ENCODE measurements around the gene BOLA1.
"Not testable (repeated sequence)": the region's sequence is repeated elsewhere in the genome, so short reads cannot be mapped to it uniquely, and the experiment has no call there.

BOLA1 gene

DNA sequence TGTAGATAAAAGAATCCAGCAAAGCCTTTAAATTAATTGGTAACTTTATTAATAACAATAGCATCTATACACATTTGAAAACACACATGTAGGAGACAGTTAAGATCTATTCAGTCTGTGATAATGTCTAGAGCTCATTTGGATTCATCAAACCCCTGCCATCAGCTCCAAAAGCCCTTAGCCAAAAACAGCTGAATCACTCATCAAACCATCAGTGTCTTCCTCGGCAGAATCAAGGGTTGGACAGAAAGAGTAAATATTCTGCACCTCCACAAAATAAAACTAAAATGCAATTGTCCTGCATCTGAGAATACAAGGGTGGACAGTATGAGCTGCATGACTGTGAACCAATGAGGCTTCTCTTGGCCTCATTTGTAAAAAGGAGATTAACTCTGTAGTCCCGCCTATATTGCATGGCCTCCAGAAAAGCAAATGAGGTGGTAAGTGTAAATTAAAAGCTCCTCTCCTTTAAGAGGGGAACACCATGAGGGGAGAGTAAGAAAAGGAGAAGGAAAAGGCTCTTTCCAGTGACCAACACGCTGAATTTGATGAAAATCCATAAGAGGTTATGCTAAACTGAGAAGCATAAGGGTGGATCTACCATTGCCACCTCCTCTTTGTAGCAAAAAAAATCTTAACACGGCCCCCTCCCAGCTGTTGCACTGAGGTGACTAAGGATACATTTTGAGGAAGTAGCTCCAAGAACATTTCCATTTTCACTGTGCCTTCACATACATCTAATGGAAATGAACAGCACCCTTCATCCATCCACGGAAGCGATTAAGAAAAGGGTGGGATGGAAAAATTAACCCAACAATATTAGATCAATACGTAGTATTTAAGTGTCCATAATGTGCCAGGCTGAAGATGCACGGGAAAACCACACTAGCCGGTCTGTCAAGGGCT lies 14.7 kb upstream of the BOLA1 start:
- H3K9me3 Mint-ChIP-seq = no peaks in the 10 kb centered on the region
- H3K4me1 Mint-ChIP-seq = peaks cover 13% of the 10 kb centered on the region
- no peak overlapping the region for H3K27ac Mint-ChIP-seq
- no peak overlapping the region for H3K4me3 Mint-ChIP-seq
- H3K27me3 Mint-ChIP-seq = no peaks in the 10 kb centered on the region
- ATAC-seq = no peak
- DNase-seq = peak; percentile 36 to 51

DNA sequence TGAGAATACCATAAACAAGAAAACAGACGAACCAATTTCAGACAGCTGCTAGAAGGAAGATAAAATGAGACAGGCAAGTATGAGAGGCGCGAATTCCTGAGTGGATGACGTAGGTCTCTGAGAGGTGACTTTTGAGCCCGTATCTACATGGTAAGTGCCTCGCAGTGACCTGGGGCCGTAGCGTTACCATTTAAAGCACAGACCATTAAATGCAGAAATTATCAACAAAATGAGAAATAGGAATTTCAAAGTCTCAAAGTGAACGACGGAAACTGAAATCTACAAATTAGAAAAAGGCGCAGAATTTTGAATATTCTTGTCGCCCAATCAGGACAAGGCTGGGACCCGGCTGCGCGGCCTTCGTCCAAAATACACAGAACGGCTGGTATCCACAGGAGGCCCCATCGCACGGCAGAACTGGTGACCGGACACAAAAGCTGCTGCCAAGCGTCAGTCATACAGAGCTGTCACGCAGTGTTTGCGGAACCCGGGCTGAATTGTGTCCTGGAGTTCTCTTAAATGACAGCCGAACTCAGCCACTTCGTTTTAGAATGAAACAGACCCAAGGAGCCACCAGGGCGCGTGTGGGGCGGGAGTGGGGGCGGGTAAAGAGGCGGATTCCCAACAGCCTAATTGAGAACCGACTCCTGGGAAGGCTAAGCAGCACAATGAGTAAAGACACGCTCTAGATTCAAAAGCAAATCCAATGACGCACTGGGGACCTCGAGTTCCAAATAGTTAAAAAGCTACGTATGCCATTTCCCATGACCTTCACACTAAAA lies 13.8 kb upstream of the BOLA1 start:
- DNase-seq (peak; percentile 89 to 93), ATAC-seq (peak; percentile 38)
- H3K9me3 Mint-ChIP-seq = no peaks in the 10 kb centered on the region
- no peaks in the 10 kb centered on the region for H3K27me3 Mint-ChIP-seq
- H3K4me3 Mint-ChIP-seq = no peak overlapping the region
- peaks cover 13% of the 10 kb centered on the region for H3K4me1 Mint-ChIP-seq
- H3K27ac Mint-ChIP-seq = no peak overlapping the region

DNA sequence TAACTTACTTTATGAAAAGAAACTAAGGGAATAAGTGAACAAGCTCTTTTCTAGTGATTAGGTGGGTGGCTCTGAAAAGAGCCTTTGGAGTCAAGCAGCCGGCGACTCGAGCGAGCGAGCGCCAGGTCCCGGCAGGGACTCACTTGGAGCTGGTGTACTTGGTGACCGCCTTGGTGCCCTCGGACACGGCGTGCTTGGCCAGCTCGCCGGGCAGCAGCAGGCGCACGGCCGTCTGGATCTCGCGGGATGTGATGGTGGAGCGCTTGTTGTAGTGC lies 13.3 kb upstream of the BOLA1 start:
- H3K27me3 Mint-ChIP-seq, DNase-seq, H3K4me3 Mint-ChIP-seq, H3K9me3 Mint-ChIP-seq, H3K27ac Mint-ChIP-seq, ATAC-seq: not testable (repeated sequence)
- H3K4me1 Mint-ChIP-seq = peaks cover 13% of the 10 kb centered on the region

DNA sequence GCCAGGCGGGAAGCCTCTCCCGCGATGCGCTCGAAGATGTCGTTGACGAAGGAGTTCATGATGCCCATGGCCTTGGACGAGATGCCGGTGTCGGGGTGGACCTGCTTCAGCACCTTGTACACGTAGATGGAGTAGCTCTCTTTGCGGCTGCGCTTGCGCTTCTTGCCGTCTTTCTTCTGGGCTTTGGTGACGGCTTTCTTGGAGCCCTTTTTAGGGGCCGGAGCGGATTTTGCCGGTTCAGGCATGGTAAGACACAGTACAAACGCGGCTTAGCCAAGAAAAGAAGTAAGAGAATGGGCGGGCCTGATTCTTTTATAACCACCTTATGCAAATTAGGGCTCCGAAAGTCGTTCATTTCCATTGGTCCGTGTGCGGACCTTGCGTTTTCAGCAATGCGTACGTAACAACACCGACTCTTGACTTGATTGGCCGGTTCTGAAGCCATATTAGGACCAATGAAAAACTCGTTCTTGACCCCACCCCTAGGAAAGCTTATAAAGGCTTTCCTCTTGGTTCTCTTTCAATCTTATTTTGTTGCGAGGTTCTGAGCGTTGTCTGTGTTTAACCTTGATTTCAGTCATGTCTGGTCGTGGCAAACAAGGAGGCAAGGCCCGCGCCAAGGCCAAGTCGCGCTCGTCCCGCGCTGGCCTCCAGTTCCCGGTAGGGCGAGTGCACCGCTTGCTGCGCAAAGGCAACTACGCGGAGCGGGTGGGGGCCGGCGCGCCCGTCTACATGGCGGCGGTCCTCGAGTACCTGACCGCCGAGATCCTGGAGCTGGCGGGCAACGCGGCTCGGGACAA lies 12.8 kb upstream of the BOLA1 start:
- Mint-ChIP-seq H3K4me1 (peaks cover 13% of the 10 kb centered on the region), H3K4me3 (no peak overlapping the region)
- ATAC-seq = peak; percentile 59

DNA sequence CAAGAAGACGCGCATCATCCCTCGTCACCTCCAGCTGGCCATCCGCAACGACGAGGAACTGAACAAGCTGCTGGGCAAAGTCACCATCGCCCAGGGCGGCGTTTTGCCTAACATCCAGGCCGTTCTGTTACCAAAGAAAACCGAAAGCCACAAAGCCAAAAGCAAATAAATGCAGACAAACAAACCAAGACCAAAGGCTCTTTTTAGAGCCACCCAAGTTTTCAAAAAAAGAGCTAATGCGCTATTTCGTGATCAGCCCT lies 12.2 kb upstream of the BOLA1 start:
- H3K4me3 Mint-ChIP-seq, H3K27ac Mint-ChIP-seq, H3K9me3 Mint-ChIP-seq, H3K27me3 Mint-ChIP-seq, ATAC-seq, DNase-seq: not testable (repeated sequence)
- peaks cover 10% of the 10 kb centered on the region for H3K4me1 Mint-ChIP-seq

More for the DNA sequence above, 12.8 kb upstream of the BOLA1 start:
- H3K27ac Mint-ChIP-seq = no peak overlapping the region
- DNase-seq = peak; percentile 94
- no peaks in the 10 kb centered on the region for H3K27me3 Mint-ChIP-seq
- H3K9me3 Mint-ChIP-seq = no peaks in the 10 kb centered on the region

DNA sequence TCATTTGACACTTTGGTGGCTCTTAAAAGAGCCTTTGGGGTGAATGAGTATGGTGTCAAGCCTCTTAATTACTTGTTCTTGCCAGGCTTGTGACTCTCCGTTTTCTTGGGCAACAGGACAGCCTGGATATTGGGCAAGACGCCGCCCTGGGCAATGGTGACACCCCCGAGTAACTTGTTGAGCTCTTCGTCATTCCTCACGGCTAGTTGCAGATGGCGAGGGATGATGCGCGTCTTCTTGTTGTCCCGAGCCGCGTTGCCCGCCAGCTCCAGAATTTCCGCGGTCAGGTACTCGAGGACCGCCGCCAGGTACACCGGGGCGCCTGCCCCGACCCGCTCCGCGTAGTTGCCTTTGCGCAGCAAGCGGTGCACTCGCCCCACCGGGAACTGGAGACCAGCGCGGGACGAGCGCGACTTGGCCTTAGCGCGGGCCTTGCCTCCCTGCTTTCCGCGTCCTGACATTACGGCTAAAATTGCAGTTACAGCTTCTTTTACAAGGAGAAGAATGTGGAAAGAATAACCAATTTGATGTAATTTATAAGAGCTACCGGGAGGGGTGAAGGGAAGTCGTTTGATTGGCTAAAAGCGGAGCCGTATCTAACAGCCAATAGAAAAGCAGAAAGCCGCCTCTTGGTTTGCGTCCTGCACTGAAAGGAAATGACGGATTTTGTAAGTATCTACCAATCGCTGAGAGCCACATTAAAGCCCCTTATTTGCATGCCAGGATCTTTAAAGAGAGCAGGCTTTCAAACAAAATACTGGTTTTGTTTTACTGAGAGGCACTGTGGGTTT lies 11.7 kb upstream of the BOLA1 start:
- H3K4me3 Mint-ChIP-seq = no peak overlapping the region
- no peaks in the 10 kb centered on the region for H3K27me3 Mint-ChIP-seq
- H3K9me3 Mint-ChIP-seq = no peaks in the 10 kb centered on the region
- H3K27ac Mint-ChIP-seq = no peak overlapping the region
- H3K4me1 Mint-ChIP-seq = peaks cover 6% of the 10 kb centered on the region
- peak; percentile 61 for ATAC-seq
- DNase-seq = peak; percentile 94 to 95

DNA sequence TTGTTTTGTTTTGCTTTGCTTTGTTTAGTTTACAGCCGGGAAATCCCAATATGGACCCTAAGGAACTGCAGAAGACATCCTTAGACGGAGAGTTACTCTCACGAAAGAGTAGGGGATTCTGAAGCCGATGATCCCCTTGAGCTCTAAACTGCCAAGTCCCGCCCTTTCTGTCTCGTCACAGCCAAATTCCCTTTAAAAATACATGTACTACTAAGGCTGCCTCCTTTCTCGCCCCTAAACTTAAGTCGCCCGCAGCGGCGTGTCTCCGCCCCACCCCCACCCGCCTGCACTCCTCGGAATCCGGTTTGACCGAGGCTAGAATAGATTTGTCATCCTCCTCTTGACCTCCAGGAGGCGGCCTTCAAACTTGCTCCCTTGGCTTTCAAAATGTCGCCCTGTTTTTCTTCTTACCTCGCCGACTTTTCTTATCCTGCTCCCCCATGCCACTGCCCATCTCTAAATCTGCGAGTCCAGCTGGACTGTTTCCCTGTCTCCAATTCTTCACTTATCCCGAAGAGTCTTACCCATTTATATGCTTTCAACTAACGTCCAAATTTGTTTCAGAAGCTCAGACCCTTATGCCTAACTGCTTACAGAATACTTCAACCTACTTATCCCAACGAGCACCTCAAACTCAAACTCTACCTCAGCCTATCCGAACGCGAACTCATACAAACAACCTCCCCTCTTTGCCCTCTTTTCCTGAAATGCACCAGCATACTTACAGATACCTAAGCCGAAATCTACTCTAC lies 10.9 kb upstream of the BOLA1 start:
- Mint-ChIP-seq H3K27ac (no peak overlapping the region), H3K4me1 (peaks cover 6% of the 10 kb centered on the region), H3K27me3 (no peaks in the 10 kb centered on the region), H3K9me3 (no peaks in the 10 kb centered on the region), H3K4me3 (no peak overlapping the region)
- DNase-seq (peak; percentile 84 to 90), ATAC-seq (peak; percentile 49)

DNA sequence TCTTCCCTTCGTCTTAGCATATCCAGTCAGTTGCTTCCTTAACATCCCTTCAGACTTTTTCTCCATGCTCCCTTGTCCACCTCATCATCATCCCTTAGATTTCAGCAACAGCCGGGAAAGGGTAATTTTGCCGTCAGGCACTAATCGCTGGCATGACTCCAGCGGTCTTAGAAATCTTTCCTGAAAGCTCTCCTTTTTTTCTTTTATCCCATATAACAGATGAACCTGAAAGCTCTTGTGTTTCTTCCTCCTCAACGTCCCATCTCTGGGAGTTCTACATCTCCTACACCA lies 10.4 kb upstream of the BOLA1 start:
- no peak for DNase-seq
- Mint-ChIP-seq H3K27me3 (no peaks in the 10 kb centered on the region), H3K27ac (no peak overlapping the region), H3K9me3 (no peaks in the 10 kb centered on the region), H3K4me1 (peaks cover 6% of the 10 kb centered on the region), H3K4me3 (no peak overlapping the region)
- no peak for ATAC-seq

DNA sequence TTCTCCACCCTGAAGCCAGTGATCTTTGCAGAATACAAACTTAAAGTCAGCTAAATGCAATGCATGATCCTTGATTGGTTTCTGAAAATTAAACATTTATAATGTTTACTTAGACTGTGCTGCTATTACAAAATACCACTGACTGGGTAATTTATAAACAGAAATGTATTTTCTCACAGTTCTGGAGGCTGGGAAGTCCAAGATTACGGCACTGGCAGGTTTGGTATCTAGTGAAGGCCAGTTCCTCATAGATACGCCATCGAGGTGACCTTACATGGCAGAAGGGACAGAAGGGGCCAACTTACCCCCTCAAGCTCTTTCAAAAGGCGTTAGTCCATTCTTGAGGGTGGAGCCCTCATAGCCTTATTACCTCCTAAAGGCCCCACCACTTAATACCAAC lies 2.8 kb upstream of the BOLA1 start:
- no peak overlapping the region for H3K27ac Mint-ChIP-seq
- peaks cover 25% of the 10 kb centered on the region for H3K4me1 Mint-ChIP-seq
- H3K9me3 Mint-ChIP-seq = peaks cover 5 to 8% of the 10 kb centered on the region in 2 donors
- no peak overlapping the region for H3K4me3 Mint-ChIP-seq
- DNase-seq (no peak), ATAC-seq (no peak)
- no peaks in the 10 kb centered on the region for H3K27me3 Mint-ChIP-seq

DNA sequence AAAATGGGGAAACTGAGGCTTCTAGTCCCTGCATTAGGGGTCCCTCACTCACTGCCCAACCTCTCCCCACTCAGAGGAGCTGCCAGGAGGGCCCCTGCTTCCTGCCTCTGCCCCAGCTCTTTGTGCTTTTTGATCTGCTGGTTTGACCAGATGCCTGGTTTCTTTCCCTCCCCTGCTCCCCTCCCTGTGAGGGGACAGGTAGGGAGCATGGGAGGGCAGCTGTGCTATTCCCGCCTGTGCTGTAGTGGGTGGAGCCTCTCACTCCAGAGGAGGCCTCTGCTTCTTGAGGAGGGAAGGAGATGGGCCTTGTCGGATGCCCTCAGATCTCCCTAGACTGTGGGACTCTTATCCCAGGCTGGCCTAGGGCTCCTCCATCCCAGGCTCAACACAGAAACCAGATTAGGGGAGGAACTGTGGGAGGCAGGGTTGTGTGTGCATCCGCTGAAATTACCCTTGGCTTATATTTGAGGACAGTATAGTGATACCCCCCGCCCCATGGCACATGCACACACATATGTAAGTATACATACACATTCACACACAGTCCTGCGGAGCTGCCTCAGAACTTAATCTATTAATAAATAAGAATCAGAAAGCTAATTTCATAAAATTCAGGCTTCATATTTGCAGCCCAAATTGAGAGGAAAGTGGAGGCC lies 4.6 kb downstream of the BOLA1 start:
- no peak for ATAC-seq
- peaks cover 5 to 7% of the 10 kb centered on the region in 2 donors for H3K9me3 Mint-ChIP-seq
- peak overlapping the region in 1 of 2 donors; percentile 92 for H3K27ac Mint-ChIP-seq
- no peak for DNase-seq
- no peak overlapping the region for H3K4me3 Mint-ChIP-seq
- peaks cover 27% of the 10 kb centered on the region for H3K4me1 Mint-ChIP-seq
- H3K27me3 Mint-ChIP-seq = no peaks in the 10 kb centered on the region

DNA sequence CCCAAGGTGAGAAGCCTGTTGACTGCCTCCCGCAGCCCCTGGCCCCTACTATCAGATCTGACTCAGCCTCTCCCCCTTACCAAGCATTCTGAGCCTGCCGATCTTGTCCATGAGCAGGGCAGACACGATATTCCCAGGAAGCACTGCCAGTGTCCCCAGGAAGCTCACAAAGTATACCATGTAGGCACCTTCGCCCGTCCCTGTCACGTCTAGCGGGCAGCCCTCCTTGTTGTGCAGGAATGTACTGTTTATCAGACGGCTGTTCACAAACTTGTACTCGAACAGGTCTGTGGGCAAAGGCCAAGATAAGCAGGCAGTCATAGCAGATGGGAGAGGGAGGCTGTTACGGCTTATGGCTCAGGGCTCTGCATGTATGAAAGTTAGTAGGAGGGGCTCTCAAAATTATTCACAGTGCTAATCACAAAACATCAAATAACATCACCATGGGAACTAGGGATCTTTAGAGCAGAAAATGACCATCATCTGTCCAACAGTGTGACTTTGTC lies 7.3 kb downstream of the BOLA1 start:
- H3K9me3 Mint-ChIP-seq = no peaks in the 10 kb centered on the region
- DNase-seq (no peak), ATAC-seq (no peak)
- no peaks in the 10 kb centered on the region for H3K27me3 Mint-ChIP-seq
- H3K4me3 Mint-ChIP-seq = no peak overlapping the region
- H3K27ac Mint-ChIP-seq = peak overlapping the region; percentile 14 to 17
- peaks cover 9% of the 10 kb centered on the region for H3K4me1 Mint-ChIP-seq

DNA sequence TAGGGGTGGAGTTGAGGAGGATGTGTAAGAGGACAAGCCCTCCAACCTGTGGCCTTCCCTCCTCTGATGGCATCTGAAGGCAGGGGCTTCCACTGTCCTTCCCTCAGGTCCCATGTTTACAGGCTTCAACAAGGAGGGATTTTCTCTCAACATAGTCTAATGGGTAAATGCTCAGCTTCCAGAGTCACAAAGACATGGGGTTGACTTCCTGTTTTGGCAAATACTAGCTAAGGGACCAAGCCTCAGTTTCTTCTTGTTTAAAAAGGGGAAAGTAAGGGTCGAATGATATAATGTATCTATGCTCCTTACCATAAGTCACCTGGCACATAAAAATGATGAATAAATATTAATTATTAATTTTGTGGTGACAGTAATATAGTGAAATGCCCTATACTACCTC lies 15.2 kb downstream of the BOLA1 start:
- Mint-ChIP-seq H3K4me1 (peaks cover 50% of the 10 kb centered on the region), H3K27ac (no peak overlapping the region)

DNA sequence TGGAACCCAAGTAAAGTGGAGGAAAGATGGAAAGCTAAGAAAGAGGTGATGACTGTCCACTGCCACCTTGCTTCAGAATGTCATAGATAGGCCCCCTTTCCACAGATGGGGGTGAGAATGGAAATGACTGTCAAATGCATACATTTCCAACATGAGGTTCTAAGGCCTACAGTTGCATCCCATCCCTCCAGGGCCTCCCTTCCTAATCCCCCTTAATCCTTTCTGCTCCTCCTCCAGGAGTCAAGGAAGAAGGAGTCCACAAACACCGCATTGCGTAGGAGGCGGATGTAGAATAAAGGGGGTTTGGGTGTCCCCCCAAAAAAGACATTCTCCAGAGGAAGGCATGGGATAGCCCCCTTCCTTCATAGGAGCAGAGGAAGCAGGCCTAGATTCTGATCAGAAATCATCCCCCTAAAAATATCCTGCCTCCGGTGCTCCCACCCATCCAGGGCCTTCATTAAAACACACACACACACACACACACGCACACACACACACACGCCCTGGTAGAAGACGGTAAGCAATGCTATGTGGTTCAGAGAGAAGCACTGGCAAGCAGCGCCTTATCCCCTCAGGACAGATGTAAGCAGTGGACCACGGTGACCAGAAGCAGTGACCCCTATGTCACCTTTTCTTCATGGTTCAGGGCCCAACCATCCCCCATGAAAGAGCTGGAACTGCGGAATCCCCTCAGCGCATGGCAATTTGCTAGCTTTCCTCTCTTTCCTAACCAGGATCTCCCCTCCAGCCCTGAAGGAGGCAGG lies 16.2 kb downstream of the BOLA1 start:
- no peaks in the 10 kb centered on the region for H3K9me3 Mint-ChIP-seq
- H3K27ac Mint-ChIP-seq = peak overlapping the region in 1 of 2 donors; percentile 0
- H3K4me1 Mint-ChIP-seq = peaks cover 50% of the 10 kb centered on the region
- no peak for DNase-seq
- no peak for ATAC-seq
- peak overlapping the region; percentile 86 to 90 for H3K4me3 Mint-ChIP-seq
- no peaks in the 10 kb centered on the region for H3K27me3 Mint-ChIP-seq

More for the DNA sequence above, 15.2 kb downstream of the BOLA1 start:
- H3K27me3 Mint-ChIP-seq = no peaks in the 10 kb centered on the region
- H3K4me3 Mint-ChIP-seq = no peak overlapping the region
- ATAC-seq (no peak), DNase-seq (no peak)
- H3K9me3 Mint-ChIP-seq = no peaks in the 10 kb centered on the region

All from stimulated activated naive CD8-positive, alpha-beta T cell treated with anti-CD3 and anti-CD28 coated beads, Interleukin-15, amount 100 ng/mL, for 72 hours (primary cell).